Measurements from ENCODE around the gene PTBP3.

GRCh38 chr9:112369817-112370216, 36.4 kb upstream of the PTBP3 start:
- TF ChIP-seq, protein P1, sequence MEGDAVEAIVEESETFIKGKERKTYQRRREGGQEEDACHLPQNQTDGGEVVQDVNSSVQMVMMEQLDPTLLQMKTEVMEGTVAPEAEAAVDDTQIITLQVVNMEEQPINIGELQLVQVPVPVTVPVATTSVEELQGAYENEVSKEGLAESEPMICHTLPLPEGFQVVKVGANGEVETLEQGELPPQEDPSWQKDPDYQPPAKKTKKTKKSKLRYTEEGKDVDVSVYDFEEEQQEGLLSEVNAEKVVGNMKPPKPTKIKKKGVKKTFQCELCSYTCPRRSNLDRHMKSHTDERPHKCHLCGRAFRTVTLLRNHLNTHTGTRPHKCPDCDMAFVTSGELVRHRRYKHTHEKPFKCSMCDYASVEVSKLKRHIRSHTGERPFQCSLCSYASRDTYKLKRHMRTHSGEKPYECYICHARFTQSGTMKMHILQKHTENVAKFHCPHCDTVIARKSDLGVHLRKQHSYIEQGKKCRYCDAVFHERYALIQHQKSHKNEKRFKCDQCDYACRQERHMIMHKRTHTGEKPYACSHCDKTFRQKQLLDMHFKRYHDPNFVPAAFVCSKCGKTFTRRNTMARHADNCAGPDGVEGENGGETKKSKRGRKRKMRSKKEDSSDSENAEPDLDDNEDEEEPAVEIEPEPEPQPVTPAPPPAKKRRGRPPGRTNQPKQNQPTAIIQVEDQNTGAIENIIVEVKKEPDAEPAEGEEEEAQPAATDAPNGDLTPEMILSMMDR (conservative IDR thresholded peaks at IDR 0.05; ENCODE audit: low read depth, low read length), result no peak
- TF ChIP-seq EZH2 (IDR thresholded peaks at IDR 0.05; ENCODE audit: borderline replicate concordance, low read depth, low read length, poor library complexity, severe bottlenecking), result no peak
